Hepatocyte (in vitro differentiated cells): Measurements from ENCODE around the gene PARVG. TPM values are rescaled to one million over a fixed set of nuclear protein-coding genes. Genes with fewer than 3 reads are reported as not detected.

ENCODE experiments used
- DNase-seq: peaks from one replicate; pipeline ENCODE4 v3.0.0-alpha.2; 2016; ENCODE audit warnings: low spot score
- H2AFZ ChIP-seq: fragments of 200-600 bp; sonication (generic); 2 replicates; pipeline ENCODE4 v1.6.0; 2016; ENCODE audit warnings: antibody characterized with exemption, mild to moderate bottlenecking
- H3K27ac ChIP-seq: fragments of 200-600 bp; sonication (generic); 2 replicates; pipeline ENCODE4 v1.5.1; 2016; ENCODE audit warnings: mild to moderate bottlenecking
- H3K27me3 ChIP-seq: fragments of 200-600 bp; sonication (generic); 2 replicates; pipeline ENCODE4 v1.6.1; 2016
- H3K36me3 ChIP-seq: fragments of 200-600 bp; sonication (generic); replicated peaks from 2 replicates; pipeline ENCODE4 v1.5.1; 2016; ENCODE audit warnings: low read depth; ENCODE audit not compliant: insufficient read depth
- H3K4me1 ChIP-seq: fragments of 200-600 bp; sonication (generic); 2 replicates; pipeline ENCODE4 v1.5.1; 2016; ENCODE audit warnings: mild to moderate bottlenecking, moderate library complexity; ENCODE audit not compliant: insufficient read depth
- H3K4me2 ChIP-seq: fragments of 200-600 bp; sonication (generic); 2 replicates; pipeline ENCODE4 v1.6.0; 2016
- H3K4me3 ChIP-seq: fragments of 200-600 bp; sonication (generic); 2 replicates; pipeline ENCODE4 v1.5.1; 2016; ENCODE audit warnings: mild to moderate bottlenecking
- H3K79me2 ChIP-seq: fragments of 200-600 bp; sonication (generic); 2 replicates; pipeline ENCODE4 v1.6.0; 2017; ENCODE audit warnings: mild to moderate bottlenecking
- H3K9me2 ChIP-seq: fragments of 200-600 bp; sonication (generic); replicated peaks from 2 replicates; pipeline ENCODE4 v1.6.0; 2017; ENCODE audit warnings: mild to moderate bottlenecking; ENCODE audit not compliant: insufficient read depth
- H3K9me3 ChIP-seq: fragments of 200-600 bp; sonication (generic); 2 replicates; pipeline ENCODE4 v1.5.1; 2016; ENCODE audit warnings: low read depth, mild to moderate bottlenecking
- H4K20me1 ChIP-seq: fragments of 200-600 bp; sonication (generic); 2 replicates; pipeline ENCODE4 v1.6.0; 2016; ENCODE audit warnings: mild to moderate bottlenecking; ENCODE audit not compliant: insufficient read depth, poor library complexity, severe bottlenecking
- CTCF ChIP-seq: fragments of 200-600 bp; sonication (generic); IDR thresholded peaks from 2 replicates; pipeline ENCODE4 v1.5.1; 2016; ENCODE audit warnings: antibody characterized with exemption, mild to moderate bottlenecking; ENCODE audit not compliant: poor library complexity
- EZH2 ChIP-seq: fragments of 200-600 bp; sonication (generic); IDR thresholded peaks from 2 replicates; pipeline ENCODE4 v1.6.1; 2016; ENCODE audit warnings: antibody characterized with exemption, mild to moderate bottlenecking, borderline replicate concordance
- EZH2phosphoT487 ChIP-seq: fragments of 200-600 bp; sonication (generic); IDR thresholded peaks from one replicate; pipeline ENCODE4 v1.6.1; 2018; ENCODE audit warnings: antibody characterized with exemption, mild to moderate bottlenecking, low read depth, moderate library complexity; ENCODE audit not compliant: unreplicated experiment, severe bottlenecking
- WGBS: methylation state at CpG from one replicate; pipeline ENCODE4 v1.1.6; 2016; ENCODE audit warnings: low lambda C conversion rate; ENCODE audit errors: missing lambda C conversion rate; 5-methylcytosine and 5-hydroxymethylcytosine counted together
- polyA plus RNA-seq: library from polyadenylated mRNA; unstranded; fragments of >200 nt; fragmentation: Nextera tagmentation; extraction: Ambion mirVana; gene quantifications from 2 replicates; pipeline ENCODE4 v1.2.1, GENCODE V29; 2016
- total RNA-seq: library from RNA; depleted of rRNA; stranded (reverse); fragments of >200 nt; gene quantifications from 2 replicates; pipeline ENCODE4 v1.2.3, GENCODE V29; 2014

The PARVG gene
- total and polyA plus RNA-seq, 2 experiments from 2014 or later, result 0.77 to 1.00 TPM

- Histone ChIP-seq H3K27ac (no peak overlapping the region), H3K9me2 (no peaks in the 10 kb centered on the region), H3K4me3 (no peak overlapping the region), H3K79me2 (no peaks in the 10 kb centered on the region), H4K20me1 (no peaks in the 10 kb centered on the region), H3K27me3 (no peaks in the 10 kb centered on the region), H3K4me2 (no peak overlapping the region), H3K4me1 (no peaks in the 10 kb centered on the region), H3K9me3 (no peaks in the 10 kb centered on the region), H3K36me3 (no peaks in the 10 kb centered on the region), H2AFZ (no peak overlapping the region)
- no peak for DNase-seq
- TF ChIP-seq EZH2 (no peak), EZH2phosphoT487 (no peak)
- 77% methylated on average over 8 of the region's 8 CpGs for WGBS
Observed at GRCh38 chr22:44158816-44159215, 21.9 kb upstream of the PARVG start.

- no peak for TF ChIP-seq EZH2
- no peak for TF ChIP-seq EZH2phosphoT487
- Histone ChIP-seq H3K27ac (no peak overlapping the region), H3K4me1 (no peaks in the 10 kb centered on the region), H3K4me2 (no peak overlapping the region), H3K4me3 (no peak overlapping the region), H2AFZ (no peak overlapping the region), H4K20me1 (no peaks in the 10 kb centered on the region), H3K79me2 (no peaks in the 10 kb centered on the region), H3K27me3 (no peaks in the 10 kb centered on the region), H3K36me3 (no peaks in the 10 kb centered on the region), H3K9me3 (no peaks in the 10 kb centered on the region), H3K9me2 (no peaks in the 10 kb centered on the region)
- DNase-seq, result no peak
- 70% methylated on average over 7 of the region's 7 CpGs for WGBS
Observed at GRCh38 chr22:44159221-44159620, 21.5 kb upstream of the PARVG start.

- Histone ChIP-seq H4K20me1 (no peaks in the 10 kb centered on the region), H3K79me2 (no peaks in the 10 kb centered on the region), H2AFZ (no peak overlapping the region), H3K4me3 (no peak overlapping the region), H3K4me2 (no peak overlapping the region), H3K27me3 (no peaks in the 10 kb centered on the region), H3K27ac (no peak overlapping the region), H3K9me3 (no peaks in the 10 kb centered on the region), H3K36me3 (no peaks in the 10 kb centered on the region), H3K9me2 (no peaks in the 10 kb centered on the region), H3K4me1 (no peaks in the 10 kb centered on the region)
- DNase-seq, result no peak
- TF ChIP-seq CTCF (no peak), EZH2phosphoT487 (no peak), EZH2 (no peak)
- WGBS, result 77% methylated on average over 7 of the region's 7 CpGs
Observed at GRCh38 chr22:44159811-44160210, 20.9 kb upstream of the PARVG start.

- TF ChIP-seq EZH2phosphoT487, result no peak
- Histone ChIP-seq H3K9me3 (no peaks in the 10 kb centered on the region), H3K27me3 (no peaks in the 10 kb centered on the region), H3K4me3 (no peak overlapping the region), H3K36me3 (no peaks in the 10 kb centered on the region), H3K79me2 (no peaks in the 10 kb centered on the region), H4K20me1 (no peaks in the 10 kb centered on the region), H3K27ac (no peak overlapping the region), H3K9me2 (no peaks in the 10 kb centered on the region), H3K4me2 (no peak overlapping the region), H3K4me1 (no peaks in the 10 kb centered on the region), H2AFZ (no peak overlapping the region)
- no peak for DNase-seq
- 91% methylated on average over 5 of the region's 5 CpGs for WGBS
Observed at GRCh38 chr22:44160421-44160820, 20.3 kb upstream of the PARVG start.

GRCh38 chr22:44161673-44162072 lies 19.1 kb upstream of the PARVG start:
- Histone ChIP-seq H3K36me3 (no peaks in the 10 kb centered on the region), H4K20me1 (no peaks in the 10 kb centered on the region), H3K4me1 (no peaks in the 10 kb centered on the region), H3K79me2 (no peaks in the 10 kb centered on the region), H3K4me2 (no peak overlapping the region), H2AFZ (no peak overlapping the region), H3K4me3 (no peak overlapping the region), H3K9me3 (no peaks in the 10 kb centered on the region), H3K27ac (no peak overlapping the region), H3K27me3 (no peaks in the 10 kb centered on the region), H3K9me2 (no peaks in the 10 kb centered on the region)
- 95% methylated on average over 11 of the region's 11 CpGs for WGBS
- DNase-seq, result no peak
- TF ChIP-seq CTCF (no peak), EZH2phosphoT487 (no peak), EZH2 (no peak)
